ENCODE data around the gene GTF2A1.

GRCh38 chr14:81245771-81246170 lies 25.0 kb upstream of the GTF2A1 start:
- TF ChIP-seq EZH2 (IDR thresholded peaks at IDR 0.05) (no peak), CTCF (IDR thresholded peaks at IDR 0.05) (no peak), EZH2phosphoT487 (IDR thresholded peaks at IDR 0.05) (no peak)

Data from neural progenitor cell (in vitro differentiated cells).